ENCODE measurements around the gene ANKS3.

Gene ANKS3

DNA sequence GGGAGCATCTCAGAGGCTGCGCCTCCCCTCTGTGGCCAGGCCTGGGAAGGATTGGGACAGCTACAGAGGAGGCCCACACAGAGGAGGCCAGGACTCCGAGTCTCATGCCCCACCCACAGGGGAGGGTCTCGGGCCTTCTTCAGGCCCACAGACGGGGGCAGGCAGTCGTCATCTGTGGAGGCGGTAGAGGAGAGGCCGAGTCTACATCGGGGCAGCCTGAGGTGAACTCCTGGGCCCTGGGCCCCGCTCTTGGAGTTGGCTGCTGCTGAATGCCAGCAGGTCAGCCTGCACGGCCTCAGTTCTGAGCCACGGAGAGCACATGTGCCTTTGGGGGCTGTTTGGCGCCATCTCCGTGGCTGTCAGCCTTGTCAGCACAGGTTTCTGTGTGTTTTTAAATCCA, 48.8 kb downstream of the ANKS3 start:
- no peak overlapping the region for H3K4me2 ChIP-seq (ENCODE audit: low read length)
- H3K9ac ChIP-seq = no peak overlapping the region
- H3K4me3 ChIP-seq (ENCODE audit: low read depth, low read length) = no peak overlapping the region
- no peak overlapping the region for H3K27ac ChIP-seq
- no peaks in the 10 kb centered on the region for H3K27me3 ChIP-seq (ENCODE audit: control insufficient read depth, insufficient read depth, low read length)
- H3K9me3 ChIP-seq (ENCODE audit: control insufficient read depth, low read length) = no peaks in the 10 kb centered on the region
- H3K79me2 ChIP-seq = peaks cover 4% of the 10 kb centered on the region
- H3K4me1 ChIP-seq = peaks cover 14% of the 10 kb centered on the region
- TF ChIP-seq, protein P1, sequence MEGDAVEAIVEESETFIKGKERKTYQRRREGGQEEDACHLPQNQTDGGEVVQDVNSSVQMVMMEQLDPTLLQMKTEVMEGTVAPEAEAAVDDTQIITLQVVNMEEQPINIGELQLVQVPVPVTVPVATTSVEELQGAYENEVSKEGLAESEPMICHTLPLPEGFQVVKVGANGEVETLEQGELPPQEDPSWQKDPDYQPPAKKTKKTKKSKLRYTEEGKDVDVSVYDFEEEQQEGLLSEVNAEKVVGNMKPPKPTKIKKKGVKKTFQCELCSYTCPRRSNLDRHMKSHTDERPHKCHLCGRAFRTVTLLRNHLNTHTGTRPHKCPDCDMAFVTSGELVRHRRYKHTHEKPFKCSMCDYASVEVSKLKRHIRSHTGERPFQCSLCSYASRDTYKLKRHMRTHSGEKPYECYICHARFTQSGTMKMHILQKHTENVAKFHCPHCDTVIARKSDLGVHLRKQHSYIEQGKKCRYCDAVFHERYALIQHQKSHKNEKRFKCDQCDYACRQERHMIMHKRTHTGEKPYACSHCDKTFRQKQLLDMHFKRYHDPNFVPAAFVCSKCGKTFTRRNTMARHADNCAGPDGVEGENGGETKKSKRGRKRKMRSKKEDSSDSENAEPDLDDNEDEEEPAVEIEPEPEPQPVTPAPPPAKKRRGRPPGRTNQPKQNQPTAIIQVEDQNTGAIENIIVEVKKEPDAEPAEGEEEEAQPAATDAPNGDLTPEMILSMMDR (IDR thresholded peaks at IDR 0.05) = no peak
- no peak overlapping the region for H2AFZ ChIP-seq
- no peaks in the 10 kb centered on the region for H3K36me3 ChIP-seq (ENCODE audit: control insufficient read depth, insufficient read depth, low read length)

DNA sequence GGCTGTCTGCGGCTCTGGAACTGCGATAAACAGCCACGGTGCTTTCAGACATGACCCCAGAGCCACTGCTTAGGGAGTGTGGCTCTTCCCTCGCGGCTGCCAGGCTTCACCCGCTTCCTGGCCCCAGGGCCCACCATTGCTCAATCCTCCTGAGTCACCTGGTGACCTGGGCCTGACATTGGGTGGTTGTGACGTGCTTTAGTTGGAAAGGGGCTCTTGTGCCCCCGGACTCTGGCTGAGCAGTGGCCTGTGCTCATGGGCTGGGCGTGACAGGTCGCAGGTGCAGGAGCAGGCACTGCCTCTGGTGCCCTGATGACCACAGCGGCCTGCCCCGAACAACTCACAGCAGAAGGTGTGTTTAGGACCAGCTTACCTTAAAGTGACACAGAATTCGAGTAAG, 49.3 kb downstream of the ANKS3 start:
- Histone ChIP-seq H3K9ac (no peak overlapping the region), H3K9me3 (ENCODE audit: control insufficient read depth, low read length) (no peaks in the 10 kb centered on the region), H3K4me1 (peaks cover 14% of the 10 kb centered on the region), H3K4me2 (ENCODE audit: low read length) (no peak overlapping the region), H2AFZ (no peak overlapping the region), H3K27me3 (ENCODE audit: control insufficient read depth, insufficient read depth, low read length) (no peaks in the 10 kb centered on the region), H3K27ac (no peak overlapping the region), H3K36me3 (ENCODE audit: control insufficient read depth, insufficient read depth, low read length) (no peaks in the 10 kb centered on the region), H3K79me2 (peaks cover 4% of the 10 kb centered on the region), H3K4me3 (ENCODE audit: low read depth, low read length) (no peak overlapping the region)
- TF ChIP-seq, protein P1 (IDR thresholded peaks at IDR 0.05) = no peak

DNA sequence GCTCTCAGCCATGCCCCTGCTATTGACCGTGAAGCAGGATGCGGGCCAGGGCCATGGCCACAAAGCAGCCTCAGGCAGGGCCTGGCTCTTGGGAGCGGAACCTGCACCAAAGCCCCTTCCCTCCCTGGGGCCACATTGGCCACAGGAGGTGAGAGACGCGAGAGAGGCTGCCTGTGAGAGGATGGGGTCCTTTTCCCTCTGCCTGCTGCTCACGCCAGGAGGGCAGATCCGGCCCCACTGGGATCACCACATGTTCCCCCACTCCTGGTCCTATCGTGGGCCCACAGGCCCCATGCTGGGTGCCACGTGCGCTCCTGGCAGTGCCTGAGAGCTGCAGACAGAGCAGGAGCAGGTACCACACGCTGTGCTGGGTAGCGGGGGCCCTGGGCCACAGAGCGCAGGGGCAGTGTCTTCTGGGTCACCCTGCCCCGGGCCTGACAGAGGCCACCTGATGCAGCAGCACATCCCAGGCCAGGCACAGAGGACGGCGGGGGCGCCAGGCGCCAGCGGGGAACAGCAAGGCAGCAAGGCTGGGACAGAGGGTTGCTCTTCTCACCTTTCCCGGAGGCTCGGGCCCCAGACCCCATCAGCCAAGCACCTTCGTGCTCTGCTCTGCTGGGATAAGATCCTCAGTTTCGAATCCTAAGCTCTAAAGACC, 49.9 kb downstream of the ANKS3 start:
- Histone ChIP-seq H2AFZ (no peak overlapping the region), H3K4me3 (ENCODE audit: low read depth, low read length) (no peak overlapping the region), H3K27ac (no peak overlapping the region), H3K27me3 (ENCODE audit: control insufficient read depth, insufficient read depth, low read length) (no peaks in the 10 kb centered on the region), H3K4me2 (ENCODE audit: low read length) (no peak overlapping the region), H3K9ac (no peak overlapping the region), H3K4me1 (peaks cover 14% of the 10 kb centered on the region), H3K9me3 (ENCODE audit: control insufficient read depth, low read length) (no peaks in the 10 kb centered on the region), H3K36me3 (ENCODE audit: control insufficient read depth, insufficient read depth, low read length) (no peaks in the 10 kb centered on the region), H3K79me2 (peaks cover 4% of the 10 kb centered on the region)
- TF ChIP-seq, protein P1 (IDR thresholded peaks at IDR 0.05) = no peak

DNA sequence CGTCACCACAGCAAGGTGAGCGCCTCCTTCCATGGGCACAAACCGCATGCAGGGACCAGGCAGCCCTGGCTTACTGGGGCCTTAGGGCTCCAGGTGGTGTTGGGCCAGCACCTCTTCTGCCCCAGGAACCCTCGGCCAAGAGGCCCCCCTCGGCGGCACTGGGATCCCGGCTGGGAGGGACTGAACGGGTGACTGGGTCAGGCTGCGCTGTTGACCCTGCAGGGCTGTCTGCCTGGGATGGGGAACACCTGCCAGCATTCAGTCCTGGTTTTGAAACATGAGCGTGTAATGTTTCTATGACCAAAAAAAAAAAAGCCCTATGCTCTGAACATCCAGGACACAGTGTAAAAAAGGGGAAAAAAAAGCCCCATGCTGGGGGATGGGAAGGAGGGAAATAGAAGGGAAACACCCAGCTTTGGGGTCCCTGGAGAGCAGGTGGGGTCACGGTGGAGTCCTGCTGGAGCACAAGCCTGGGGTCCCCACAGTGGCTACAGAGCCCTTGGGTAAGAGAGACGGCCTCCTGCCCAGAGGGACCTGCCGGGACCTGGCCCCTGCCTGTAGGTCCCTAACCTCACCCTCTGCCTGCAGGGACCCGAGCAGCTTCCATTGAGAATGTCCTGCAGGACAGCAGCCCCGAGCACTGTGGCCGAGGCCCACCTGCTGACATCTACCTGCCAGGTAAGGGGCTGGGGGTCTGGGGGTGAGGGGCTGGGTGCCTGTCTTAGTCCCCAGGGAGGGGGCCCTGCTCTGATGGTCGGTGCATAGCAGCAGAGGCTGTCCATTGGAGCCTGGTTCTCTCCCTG, 50.6 kb downstream of the ANKS3 start:
- TF ChIP-seq, protein P1 (IDR thresholded peaks at IDR 0.05) = no peak
- H3K9me3 ChIP-seq (ENCODE audit: control insufficient read depth, low read length) = no peaks in the 10 kb centered on the region
- H3K36me3 ChIP-seq (ENCODE audit: control insufficient read depth, insufficient read depth, low read length) = no peaks in the 10 kb centered on the region
- no peak overlapping the region for H3K4me2 ChIP-seq (ENCODE audit: low read length)
- no peaks in the 10 kb centered on the region for H3K27me3 ChIP-seq (ENCODE audit: control insufficient read depth, insufficient read depth, low read length)
- no peak overlapping the region for H3K27ac ChIP-seq
- no peak overlapping the region for H3K9ac ChIP-seq
- no peak overlapping the region for H2AFZ ChIP-seq
- H3K79me2 ChIP-seq = peaks cover 7% of the 10 kb centered on the region
- H3K4me3 ChIP-seq (ENCODE audit: low read depth, low read length) = no peak overlapping the region
- H3K4me1 ChIP-seq = peaks cover 14% of the 10 kb centered on the region

Data from parathyroid adenoma (tissue), 2 donors.